NCI-H226 (cell line): ENCODE measurements around the gene FBXL4.
A peak's percentile ranks its signal among the peaks of the same experiment; 100 is the strongest.

Experiments
- DNase-seq: peaks from one replicate; pipeline ENCODE4 v3.0.0-alpha.2; 2015

Gene FBXL4

GRCh38 chr6:98836962-98837944 is 110.5 kb downstream of the FBXL4 start:
- no peak for DNase-seq

DNA sequence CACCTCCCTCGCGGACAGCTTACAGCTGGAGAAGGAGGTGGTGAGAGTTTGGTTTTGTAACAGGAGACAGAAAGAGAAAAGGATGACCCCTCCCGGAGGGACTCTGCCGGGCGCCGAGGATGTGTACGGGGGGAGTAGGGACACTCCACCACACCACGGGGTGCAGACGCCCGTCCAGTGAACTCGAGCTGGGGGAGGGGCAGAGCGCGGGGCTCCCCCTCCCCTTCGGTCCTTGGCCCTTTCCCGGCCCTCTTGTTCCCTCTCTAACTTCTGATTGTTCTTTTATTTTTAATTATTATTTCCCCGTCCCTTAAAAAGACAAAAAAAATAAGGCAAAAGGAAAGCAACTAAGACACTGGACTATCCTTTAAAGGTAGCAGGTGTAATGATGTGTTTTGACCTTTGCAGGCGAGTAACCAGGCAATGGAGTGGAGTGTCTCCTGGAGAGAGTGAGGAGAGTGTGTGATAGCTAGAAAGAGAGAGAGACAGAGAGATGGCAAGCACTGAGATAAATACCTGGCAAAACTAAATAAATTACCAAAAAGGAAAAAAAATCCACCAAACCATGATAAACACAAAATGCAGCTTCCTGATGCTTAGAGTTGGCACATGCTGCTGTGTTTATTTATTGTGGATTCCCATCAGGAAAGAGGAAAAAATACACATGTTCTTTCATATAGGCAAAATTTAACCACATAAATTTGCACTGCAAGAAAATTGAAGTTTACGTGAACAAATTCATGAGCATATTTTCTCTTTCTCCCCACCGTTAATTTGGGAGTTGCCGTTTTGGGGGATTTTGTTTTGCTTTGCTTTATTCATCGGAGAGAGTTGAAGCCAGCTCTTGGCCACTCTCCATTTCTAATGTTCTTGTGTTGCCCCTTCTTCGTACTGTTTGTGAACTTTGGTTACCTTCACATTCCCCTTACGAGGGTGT is 111.5 kb downstream of the FBXL4 start:
- no peak for DNase-seq

DNA sequence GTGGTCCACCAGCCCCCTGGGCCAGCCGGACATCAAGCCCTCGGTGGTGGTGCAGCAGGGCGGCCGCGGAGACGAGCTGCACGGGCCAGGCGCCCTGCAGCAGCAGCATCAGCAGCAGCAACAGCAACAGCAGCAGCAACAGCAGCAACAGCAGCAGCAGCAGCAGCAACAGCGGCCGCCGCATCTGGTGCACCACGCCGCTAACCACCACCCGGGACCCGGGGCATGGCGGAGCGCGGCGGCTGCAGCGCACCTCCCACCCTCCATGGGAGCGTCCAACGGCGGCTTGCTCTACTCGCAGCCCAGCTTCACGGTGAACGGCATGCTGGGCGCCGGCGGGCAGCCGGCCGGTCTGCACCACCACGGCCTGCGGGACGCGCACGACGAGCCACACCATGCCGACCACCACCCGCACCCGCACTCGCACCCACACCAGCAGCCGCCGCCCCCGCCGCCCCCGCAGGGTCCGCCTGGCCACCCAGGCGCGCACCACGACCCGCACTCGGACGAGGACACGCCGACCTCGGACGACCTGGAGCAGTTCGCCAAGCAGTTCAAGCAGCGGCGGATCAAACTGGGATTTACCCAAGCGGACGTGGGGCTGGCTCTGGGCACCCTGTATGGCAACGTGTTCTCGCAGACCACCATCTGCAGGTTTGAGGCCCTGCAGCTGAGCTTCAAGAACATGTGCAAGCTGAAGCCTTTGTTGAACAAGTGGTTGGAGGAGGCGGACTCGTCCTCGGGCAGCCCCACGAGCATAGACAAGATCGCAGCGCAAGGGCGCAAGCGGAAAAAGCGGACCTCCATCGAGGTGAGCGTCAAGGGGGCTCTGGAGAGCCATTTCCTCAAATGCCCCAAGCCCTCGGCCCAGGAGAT is 112.4 kb downstream of the FBXL4 start:
- no peak for DNase-seq

DNA sequence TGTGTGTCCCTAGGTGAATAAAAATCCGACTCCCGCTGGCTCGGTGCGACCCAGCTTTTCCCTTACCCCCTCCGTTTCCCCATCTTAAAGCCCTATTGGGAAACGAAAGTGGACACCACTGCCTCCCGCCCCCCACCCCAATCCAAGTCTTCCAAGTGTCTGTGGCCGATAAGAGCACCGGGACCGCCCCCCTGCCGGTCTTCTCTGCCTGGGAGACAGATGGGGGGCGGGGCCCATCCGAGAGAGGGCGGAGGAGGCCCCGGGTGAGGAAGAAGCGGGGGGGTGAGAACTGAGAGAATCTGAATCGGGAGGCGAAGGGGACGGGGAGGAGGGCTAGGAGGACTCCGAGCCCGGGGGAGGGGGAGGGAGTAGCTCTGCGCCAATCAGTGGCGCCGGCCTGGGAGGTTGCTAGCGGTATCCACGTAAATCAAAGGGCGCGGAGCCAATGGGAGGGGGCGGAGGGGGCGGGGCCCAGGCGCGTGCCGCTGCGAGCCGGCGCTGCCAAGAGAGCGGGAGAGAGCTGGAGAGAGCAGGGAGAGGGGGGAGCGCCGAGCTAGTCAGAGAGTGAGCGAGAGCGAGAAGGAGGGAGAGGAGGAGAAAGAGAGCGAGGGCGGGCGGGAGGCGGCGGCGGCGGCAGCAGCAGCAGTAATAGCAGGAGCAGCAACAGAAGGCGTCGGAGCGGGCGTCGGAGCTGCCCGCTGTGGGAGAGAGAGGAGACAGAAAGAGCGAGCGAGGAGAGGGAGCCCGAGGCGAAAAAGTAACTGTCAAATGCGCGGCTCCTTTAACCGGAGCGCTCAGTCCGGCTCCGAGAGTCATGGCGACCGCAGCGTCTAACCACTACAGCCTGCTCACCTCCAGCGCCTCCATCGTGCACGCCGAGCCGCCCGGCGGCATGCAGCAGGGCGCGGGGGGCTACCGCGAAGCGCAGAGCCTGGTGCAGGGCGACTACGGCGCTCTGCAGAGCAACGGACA is 113.4 kb downstream of the FBXL4 start, which contains the start of gene POU3F2:
Gene POU3F2 (plus strand): TSS at position 515 of the 972 bp plus-strand sequence. CDS start 300 bp downstream, at position 815.
- peak; percentile 94 for DNase-seq

DNA sequence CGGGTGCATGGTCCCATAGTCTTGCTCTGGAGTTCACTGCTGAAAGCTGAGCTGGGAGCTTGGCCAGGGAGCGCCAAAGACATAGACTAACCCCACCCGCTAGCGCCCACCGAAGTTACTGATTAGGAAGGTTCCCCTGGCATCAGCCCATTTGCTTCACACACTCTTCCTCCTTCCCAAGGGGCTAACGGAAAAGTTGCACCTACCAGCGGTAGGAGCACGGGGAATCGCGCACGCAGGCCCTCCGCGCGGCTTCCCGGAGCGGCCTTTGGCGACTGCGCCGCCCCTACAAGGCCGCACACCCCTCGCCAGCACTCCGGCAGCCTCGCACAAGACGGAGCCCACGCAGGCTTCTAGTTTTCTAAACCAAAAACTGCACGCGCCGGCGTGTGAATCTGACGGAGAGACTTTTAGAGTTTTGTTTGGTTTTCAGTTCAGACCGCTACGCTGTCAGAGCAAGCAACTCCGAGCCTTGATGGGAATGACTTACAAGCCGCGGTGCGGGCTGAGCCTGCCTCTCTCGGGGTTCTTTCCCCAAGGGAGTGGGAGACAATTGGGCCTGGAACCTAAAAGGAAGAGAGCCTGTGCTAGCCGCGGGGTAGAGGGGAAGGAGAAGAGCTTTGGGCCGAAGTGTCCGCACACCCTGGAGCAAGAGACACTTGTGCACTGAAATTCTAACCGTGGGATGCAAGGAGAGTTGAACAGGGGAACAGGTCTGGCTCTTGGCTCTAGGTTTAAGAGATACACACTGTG is 114.3 kb downstream of the FBXL4 start:
- peak; percentile 17 for DNase-seq

DNA sequence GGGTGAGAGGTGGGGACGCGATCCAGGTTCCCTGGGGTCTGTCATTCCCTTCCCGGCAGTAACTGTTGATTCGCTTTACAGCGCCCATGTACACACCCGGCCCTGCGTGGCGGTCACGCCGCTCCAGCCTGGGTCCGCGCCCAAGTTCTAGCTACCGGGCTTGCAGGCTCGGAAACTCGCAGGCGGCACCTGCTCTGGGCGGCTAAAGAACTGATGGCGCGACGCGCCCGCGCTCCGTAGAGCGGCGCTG is 114.8 kb downstream of the FBXL4 start:
- peak; percentile 6 for DNase-seq

- DNase-seq: peak; percentile 65
Observed at GRCh38 chr6:98832284-98833056, 115.3 kb downstream of the FBXL4 start.

DNA sequence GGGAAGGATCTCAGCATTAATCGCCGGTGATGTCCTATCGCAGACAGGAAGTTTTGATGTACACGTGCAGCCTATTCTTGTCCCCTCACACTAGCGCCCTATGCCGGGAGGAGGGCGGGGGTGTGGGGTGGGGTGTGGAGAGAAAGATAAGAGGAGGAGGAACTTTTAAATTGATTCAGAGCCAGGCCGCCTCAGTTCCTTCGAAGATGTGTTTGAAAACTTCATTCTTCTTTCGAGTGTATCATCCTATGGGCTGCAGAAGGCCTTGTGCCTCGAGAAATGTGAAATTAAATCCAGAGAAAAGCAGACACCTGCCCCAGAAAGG is 115.8 kb downstream of the FBXL4 start:
- DNase-seq: no peak

GRCh38 chr6:98831057-98831958 is 116.4 kb downstream of the FBXL4 start:
- no peak for DNase-seq

DNA sequence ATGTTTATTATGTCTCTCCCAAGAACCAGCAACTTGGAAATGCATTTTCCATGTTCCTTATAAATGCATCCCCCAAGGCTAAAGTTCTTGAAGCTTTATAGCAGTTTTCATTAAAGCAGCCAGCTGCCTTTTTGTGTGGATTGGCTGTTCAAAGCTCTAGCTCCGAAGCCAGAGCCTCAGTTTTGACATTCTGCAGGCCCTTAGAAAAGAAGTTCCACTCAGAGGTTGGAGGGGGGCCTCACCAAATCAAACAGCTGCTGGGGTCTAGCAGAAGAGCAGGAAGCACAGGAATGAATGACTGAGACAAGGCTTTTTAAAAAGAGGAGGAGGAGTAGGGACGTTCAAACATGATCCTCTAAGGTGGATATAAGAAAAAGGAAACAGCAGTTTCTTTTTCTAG is 117.6 kb downstream of the FBXL4 start:
- no peak for DNase-seq

DNA sequence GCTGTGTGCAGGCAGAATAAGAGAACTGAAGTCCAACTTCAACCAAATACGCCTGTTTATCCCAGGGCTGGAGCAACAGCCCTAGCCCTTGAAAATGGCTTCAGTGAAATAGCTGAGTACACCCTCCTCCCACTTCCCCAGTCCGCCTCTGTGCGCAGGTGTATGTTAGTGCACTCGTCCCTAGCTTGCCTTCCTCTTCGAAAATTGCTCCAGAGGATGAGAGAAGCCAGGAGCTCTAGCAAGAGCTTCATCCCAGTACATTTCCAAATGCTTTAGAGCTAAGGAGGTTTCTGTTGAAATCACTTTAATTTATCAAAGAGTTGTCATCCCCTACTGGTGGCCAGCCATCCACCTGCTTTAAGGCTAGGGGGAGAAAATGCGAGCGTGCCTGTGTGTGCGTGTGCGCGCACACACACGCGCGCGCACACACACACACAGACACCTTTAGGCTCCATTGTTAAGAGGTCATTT is 118.8 kb downstream of the FBXL4 start:
- no peak for DNase-seq

GRCh38 chr6:98828211-98828788 is 119.4 kb downstream of the FBXL4 start:
- no peak for DNase-seq

GRCh38 chr6:98827295-98828159 is 120.2 kb downstream of the FBXL4 start:
- no peak for DNase-seq

- no peak for DNase-seq
Observed at GRCh38 chr6:98825600-98826230, 122.0 kb downstream of the FBXL4 start.

GRCh38 chr6:98824902-98825599 is 122.7 kb downstream of the FBXL4 start:
- no peak for DNase-seq
